HG03159 (cell line): ENCODE measurements around the gene MOCOS.
"Not testable (repeated sequence)": the region's sequence is repeated elsewhere in the genome, so short reads cannot be mapped to it uniquely, and the experiment has no call there.

Source experiments
- ATAC-seq: cut with Tn5 transposase; IDR thresholded peaks from one replicate; pipeline ENCODE4 v1.9.1; 2021; ENCODE audit warnings: mild to moderate bottlenecking, moderate library complexity; ENCODE audit not compliant: unreplicated experiment

The MOCOS gene

GRCh38 chr18:36197511-36198166 lies 10.3 kb downstream of the MOCOS start:
- ATAC-seq, result no peak

- no peak for ATAC-seq
Measured at GRCh38 chr18:36199691-36200295, 12.5 kb downstream of the MOCOS start.

- ATAC-seq, result no peak
Measured at GRCh38 chr18:36200354-36200771, 13.1 kb downstream of the MOCOS start.

- no peak for ATAC-seq
Measured at GRCh38 chr18:36201765-36202164, 14.5 kb downstream of the MOCOS start.

GRCh38 chr18:36203360-36203895 lies 16.1 kb downstream of the MOCOS start:
- ATAC-seq, result no peak

GRCh38 chr18:36205166-36205565 lies 17.9 kb downstream of the MOCOS start:
- ATAC-seq, result no peak

- no peak for ATAC-seq
Measured at GRCh38 chr18:36207303-36207702, 20.0 kb downstream of the MOCOS start.

GRCh38 chr18:36207969-36208368 lies 20.7 kb downstream of the MOCOS start:
- not testable (repeated sequence) for ATAC-seq

GRCh38 chr18:36211612-36212065 lies 24.3 kb downstream of the MOCOS start:
- ATAC-seq, result no peak

- no peak for ATAC-seq
Measured at GRCh38 chr18:36212301-36213171, 25.2 kb downstream of the MOCOS start.

GRCh38 chr18:36214811-36215210 lies 27.5 kb downstream of the MOCOS start:
- no peak for ATAC-seq

GRCh38 chr18:36215577-36215976 lies 28.3 kb downstream of the MOCOS start:
- no peak for ATAC-seq

GRCh38 chr18:36217348-36217747 lies 30.1 kb downstream of the MOCOS start:
- ATAC-seq, result no peak

- ATAC-seq, result no peak
Measured at GRCh38 chr18:36229188-36229587, 41.9 kb downstream of the MOCOS start.

- ATAC-seq, result not testable (repeated sequence)
Measured at GRCh38 chr18:36240510-36240909, 53.2 kb downstream of the MOCOS start.

GRCh38 chr18:36241831-36242230 lies 54.5 kb downstream of the MOCOS start:
- ATAC-seq, result no peak

- no peak for ATAC-seq
Measured at GRCh38 chr18:36247036-36247435, 59.7 kb downstream of the MOCOS start.

GRCh38 chr18:36249392-36249791 lies 62.1 kb downstream of the MOCOS start:
- no peak for ATAC-seq

- ATAC-seq, result no peak
Measured at GRCh38 chr18:36250827-36251226, 63.5 kb downstream of the MOCOS start.

- no peak for ATAC-seq
Measured at GRCh38 chr18:36255072-36255698, 67.9 kb downstream of the MOCOS start.

- ATAC-seq, result no peak
Measured at GRCh38 chr18:36256094-36256493, 68.8 kb downstream of the MOCOS start.
